ENCODE results near the gene CCBE1.
"Not testable (repeated sequence)": the region's sequence is repeated elsewhere in the genome, so short reads cannot be mapped to it uniquely, and the experiment has no call there.

DNA sequence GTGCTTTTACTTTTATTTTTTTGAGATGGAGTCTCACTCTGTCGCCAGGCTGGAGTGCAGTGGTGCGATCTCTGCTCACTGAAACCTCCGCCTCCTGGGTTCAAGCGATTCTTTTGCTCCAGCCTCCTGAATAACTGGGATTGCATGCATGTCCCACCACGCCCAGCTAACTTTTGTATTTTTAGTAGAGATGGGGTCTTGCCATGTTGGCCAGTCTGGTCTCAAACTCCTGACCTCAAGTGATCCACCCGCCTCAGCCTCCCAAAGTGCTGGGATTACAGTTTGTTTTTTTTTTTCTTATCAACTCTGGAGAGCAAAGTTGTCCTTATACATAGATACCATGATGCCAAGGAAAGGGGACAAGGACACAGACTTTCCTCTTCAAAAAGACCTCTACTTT lies 181.3 kb downstream of the CCBE1 start:
- TF ChIP-seq, protein P1, sequence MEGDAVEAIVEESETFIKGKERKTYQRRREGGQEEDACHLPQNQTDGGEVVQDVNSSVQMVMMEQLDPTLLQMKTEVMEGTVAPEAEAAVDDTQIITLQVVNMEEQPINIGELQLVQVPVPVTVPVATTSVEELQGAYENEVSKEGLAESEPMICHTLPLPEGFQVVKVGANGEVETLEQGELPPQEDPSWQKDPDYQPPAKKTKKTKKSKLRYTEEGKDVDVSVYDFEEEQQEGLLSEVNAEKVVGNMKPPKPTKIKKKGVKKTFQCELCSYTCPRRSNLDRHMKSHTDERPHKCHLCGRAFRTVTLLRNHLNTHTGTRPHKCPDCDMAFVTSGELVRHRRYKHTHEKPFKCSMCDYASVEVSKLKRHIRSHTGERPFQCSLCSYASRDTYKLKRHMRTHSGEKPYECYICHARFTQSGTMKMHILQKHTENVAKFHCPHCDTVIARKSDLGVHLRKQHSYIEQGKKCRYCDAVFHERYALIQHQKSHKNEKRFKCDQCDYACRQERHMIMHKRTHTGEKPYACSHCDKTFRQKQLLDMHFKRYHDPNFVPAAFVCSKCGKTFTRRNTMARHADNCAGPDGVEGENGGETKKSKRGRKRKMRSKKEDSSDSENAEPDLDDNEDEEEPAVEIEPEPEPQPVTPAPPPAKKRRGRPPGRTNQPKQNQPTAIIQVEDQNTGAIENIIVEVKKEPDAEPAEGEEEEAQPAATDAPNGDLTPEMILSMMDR (IDR thresholded peaks at IDR 0.05): not testable (repeated sequence)
- TF ChIP-seq POLR2A (IDR thresholded peaks at IDR 0.05): not testable (repeated sequence)
